Mononuclear cell (primary cell): ENCODE measurements around the gene ICAM4. TPM values are rescaled to one million over a fixed set of nuclear protein-coding genes. Genes with fewer than 3 reads are reported as not detected.
"Not testable (repeated sequence)": the region's sequence is repeated elsewhere in the genome, so short reads cannot be mapped to it uniquely, and the experiment has no call there.

Experiments
- H3K27me3 ChIP-seq: 2 replicates; pipeline ENCODE4 v1.6.0; 2011; ENCODE audit warnings: low read length, control low read depth; ENCODE audit not compliant: insufficient read depth
- H3K4me1 ChIP-seq: 2 replicates; pipeline ENCODE4 v1.5.1; 2011; ENCODE audit warnings: mild to moderate bottlenecking, low read length, control low read depth; ENCODE audit not compliant: insufficient read depth
- H3K4me3 ChIP-seq: 2 replicates; pipeline ENCODE4 v1.5.1; 2011; ENCODE audit warnings: mild to moderate bottlenecking, low read length, moderate library complexity
- H3K9me3 ChIP-seq: 2 replicates; pipeline ENCODE4 v1.5.1; 2011; ENCODE audit warnings: low read depth, mild to moderate bottlenecking, control low read depth, low read length
- total RNA-seq: library from RNA; depleted of rRNA; stranded (reverse); fragments of >200 nt; gene quantifications from one replicate; pipeline ENCODE4 v1.2.3, GENCODE V29; 2012

ICAM4 gene
- total RNA-seq, 1 donor: 7.9 TPM

DNA sequence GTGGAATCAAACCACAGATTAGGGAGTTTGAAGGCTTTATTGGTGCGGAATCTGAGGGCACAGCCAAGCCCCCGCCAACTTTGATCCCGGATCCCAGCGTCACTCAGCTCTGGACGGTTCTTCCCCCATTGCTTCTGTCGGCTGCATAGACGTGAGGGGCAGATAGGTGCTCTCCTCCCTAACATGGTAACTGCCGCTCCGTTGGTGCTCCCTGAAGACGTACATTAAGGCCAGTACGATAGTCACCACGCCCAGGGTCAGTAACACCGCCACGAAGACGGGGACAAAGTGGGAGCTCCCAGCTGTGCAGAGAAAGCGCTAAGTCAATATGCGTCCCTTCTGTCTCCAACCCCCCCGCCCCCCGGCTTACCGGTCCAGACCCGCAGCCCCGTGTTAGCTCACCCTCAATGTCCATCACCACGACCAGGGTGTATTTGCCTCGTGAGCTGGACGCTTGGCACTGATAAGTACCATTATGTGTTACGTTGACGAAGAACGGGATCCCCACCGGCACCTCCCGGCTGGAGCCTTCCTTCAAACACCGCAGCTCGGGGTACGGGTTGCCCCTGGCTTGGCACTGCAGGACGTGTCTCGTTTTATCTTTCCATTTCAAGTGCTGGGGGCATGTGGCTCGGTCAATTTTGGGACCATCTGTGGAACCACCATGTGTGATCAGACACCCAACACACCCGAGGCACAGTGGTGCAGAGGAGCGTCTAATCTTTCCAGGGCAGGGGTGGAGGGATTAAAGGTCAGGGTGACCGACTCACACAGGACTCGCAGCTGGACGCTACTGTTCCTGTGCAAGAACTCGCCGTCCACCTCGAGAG, 47.2 kb downstream of the ICAM4 start:
- no peaks in the 10 kb centered on the region for H3K9me3 ChIP-seq
- no peaks in the 10 kb centered on the region for H3K27me3 ChIP-seq
- peaks cover 57% of the 10 kb centered on the region for H3K4me1 ChIP-seq
- H3K4me3 ChIP-seq: peak overlapping the region; percentile 86

GRCh38 chr19:10334588-10335351, 48.0 kb downstream of the ICAM4 start:
- Histone ChIP-seq H3K27me3 (no peaks in the 10 kb centered on the region), H3K4me1 (peaks cover 65% of the 10 kb centered on the region), H3K9me3 (no peaks in the 10 kb centered on the region), H3K4me3 (no peak overlapping the region)

- Histone ChIP-seq H3K4me3 (no peak overlapping the region), H3K27me3 (no peaks in the 10 kb centered on the region), H3K9me3 (no peaks in the 10 kb centered on the region), H3K4me1 (peaks cover 72% of the 10 kb centered on the region)
Observed at GRCh38 chr19:10335352-10335985, 48.7 kb downstream of the ICAM4 start.

GRCh38 chr19:10336725-10337124, 50.0 kb downstream of the ICAM4 start:
- not testable (repeated sequence) for H3K27me3 ChIP-seq, H3K4me3 ChIP-seq, H3K9me3 ChIP-seq
- H3K4me1 ChIP-seq: peaks cover 75% of the 10 kb centered on the region

Other genes with a start within 250 kb of the ICAM4 start
- gene SHFL, start 200.6 kb upstream of the ICAM4 start, total RNA-seq: 28.0 TPM
- 0.63 TPM for gene ANGPTL6, start 184.3 kb upstream of the ICAM4 start, total RNA-seq
- 31.6 TPM for gene PPAN, start 180.6 kb upstream of the ICAM4 start, total RNA-seq
- gene P2RY11, start 175.3 kb upstream of the ICAM4 start, total RNA-seq: 8.3 TPM
- 286 TPM for gene EIF3G, start 167.1 kb upstream of the ICAM4 start, total RNA-seq
- gene DNMT1, start 92.0 kb upstream of the ICAM4 start, total RNA-seq: 53.0 TPM
- gene S1PR2, start 55.6 kb upstream of the ICAM4 start, total RNA-seq: 5.6 TPM
- gene MRPL4, start 34.7 kb upstream of the ICAM4 start, total RNA-seq: 14.9 TPM
- gene ICAM1, start 15.8 kb upstream of the ICAM4 start, total RNA-seq: 170 TPM
- 0.42 TPM for gene ICAM5, start 3.0 kb downstream of the ICAM4 start, total RNA-seq
- 1.6 TPM for gene ZGLP1, start 22.9 kb downstream of the ICAM4 start, total RNA-seq
- 1.5 TPM for gene FDX2, start 29.1 kb downstream of the ICAM4 start, total RNA-seq
- gene RAVER1, start 46.6 kb downstream of the ICAM4 start, total RNA-seq: 9.6 TPM
- 151 TPM for gene ICAM3, start 52.7 kb downstream of the ICAM4 start, total RNA-seq
- 93.2 TPM for gene TYK2, start 93.6 kb downstream of the ICAM4 start, total RNA-seq
- 114 TPM for gene CDC37, start 116.6 kb downstream of the ICAM4 start, total RNA-seq
- gene PDE4A, start 133.6 kb downstream of the ICAM4 start, total RNA-seq: 7.2 TPM
- gene KEAP1, start 216.4 kb downstream of the ICAM4 start, total RNA-seq: 10.4 TPM
- 36.9 TPM for gene S1PR5, start 230.5 kb downstream of the ICAM4 start, total RNA-seq